Femur (tissue), 1 donor: ENCODE measurements around the gene BICRAL.
A peak's percentile ranks its signal among the peaks of the same experiment; 100 is the strongest.
"Not testable (repeated sequence)": the region's sequence is repeated elsewhere in the genome, so short reads cannot be mapped to it uniquely, and the experiment has no call there.

ENCODE experiments used
- DNase-seq: peaks from one replicate; pipeline ENCODE4 v3.0.0-alpha.2; 2017

BICRAL gene

GRCh38 chr6:42781796-42782688 is at the start of gene BICRAL:
Gene BICRAL (plus strand): TSS chr6:42782052. CDS start chr6:42822023, 39,971 bp downstream.
- peak; percentile 79 for DNase-seq

GRCh38 chr6:42733867-42734481 is 47.9 kb upstream of the BICRAL start:
- DNase-seq = not testable (repeated sequence)

- no peak for DNase-seq
Observed at GRCh38 chr6:42735976-42736375, 45.9 kb upstream of the BICRAL start.

GRCh38 chr6:42740725-42741124 is 41.1 kb upstream of the BICRAL start:
- DNase-seq = no peak

GRCh38 chr6:42742116-42742894 is 39.5 kb upstream of the BICRAL start:
- no peak for DNase-seq

GRCh38 chr6:42744351-42744893 is 37.4 kb upstream of the BICRAL start:
- no peak for DNase-seq

- peak; percentile 49 for DNase-seq
Observed at GRCh38 chr6:42745083-42745639, 36.7 kb upstream of the BICRAL start.

GRCh38 chr6:42745640-42746462 is 36.0 kb upstream of the BICRAL start, which contains the start of gene TBCC:
Gene TBCC (minus strand): TSS chr6:42746103. CDS start chr6:42746073, 30 bp downstream.
- peak; percentile 99 for DNase-seq

GRCh38 chr6:42746463-42747391 is 35.1 kb upstream of the BICRAL start:
- peak; percentile 92 for DNase-seq

- DNase-seq = no peak
Observed at GRCh38 chr6:42748203-42748898, 33.5 kb upstream of the BICRAL start.

GRCh38 chr6:42751055-42751454 is 30.8 kb upstream of the BICRAL start:
- no peak for DNase-seq

- no peak for DNase-seq
Observed at GRCh38 chr6:42754759-42755158, 27.1 kb upstream of the BICRAL start.

- no peak for DNase-seq
Observed at GRCh38 chr6:42756722-42757121, 25.1 kb upstream of the BICRAL start.

GRCh38 chr6:42758756-42759430 is 23.0 kb upstream of the BICRAL start:
- no peak for DNase-seq

- no peak for DNase-seq
Observed at GRCh38 chr6:42761287-42762067, 20.4 kb upstream of the BICRAL start.

- no peak for DNase-seq
Observed at GRCh38 chr6:42762426-42762859, 19.4 kb upstream of the BICRAL start.

GRCh38 chr6:42762950-42763349 is 18.9 kb upstream of the BICRAL start:
- no peak for DNase-seq

- no peak for DNase-seq
Observed at GRCh38 chr6:42764911-42765648, 16.8 kb upstream of the BICRAL start.
